Left lung (tissue), 10 donors: ENCODE results near the gene KIF3C. TPM values are rescaled to one million over a fixed set of nuclear protein-coding genes. Genes with fewer than 3 reads are reported as not detected.

ENCODE experiments used
- ATAC-seq: fragments of 200-7000 bp; cut with Tn5 transposase; one replicate; pipeline ENCODE4 v1.9.1; 2020; ENCODE audit warnings: moderate library complexity
- DNase-seq, 4 donors: peaks; one replicate each; pipeline ENCODE4 v3.0.0-alpha.2; 2013 to 2020
- H3K27ac ChIP-seq, 2 donors: fragments of 200-600 bp; sonication (generic) in 1 of 2; one replicate each; pipeline versions ENCODE4 v1.5.0 to v1.8.0; 2020 to 2021
- H3K27me3 ChIP-seq, 2 donors: fragments of 200-600 bp; sonication (generic) in 1 of 2; one replicate each; pipeline versions ENCODE4 v1.5.0 to v1.8.0; 2020 to 2021
- H3K36me3 ChIP-seq, 2 donors: fragments of 200-600 bp; sonication (generic) in 1 of 2; one replicate each; pipeline versions ENCODE4 v1.5.0 to v1.8.0; 2020 to 2021
- H3K4me1 ChIP-seq, 2 donors: fragments of 200-600 bp; one replicate each; pipeline ENCODE4 v1.8.0; 2021
- H3K4me3 ChIP-seq, 2 donors: fragments of 200-600 bp; sonication (generic) in 1 of 2; one replicate each; pipeline versions ENCODE4 v1.5.0 to v1.8.0; 2020 to 2021; ENCODE audit warnings: mild to moderate bottlenecking in 1 of 2
- H3K9me3 ChIP-seq, 2 donors: fragments of 200-600 bp; sonication (generic) in 1 of 2; one replicate each; pipeline versions ENCODE4 v1.5.0 to v1.8.0; 2020 to 2021
- CTCF ChIP-seq, 2 donors: fragments of 200-600 bp; sonication (generic) in 1 of 2; IDR thresholded peaks; one replicate each; pipeline versions ENCODE4 v1.5.0 to v1.8.0; 2021; ENCODE audit warnings: antibody characterized with exemption in 2 of 2
- intact Hi-C, 2 donors: fragments of 100-400 bp; cut with DNase I; formaldehyde crosslinking; loops; one replicate each; pipeline versions ENCODE4 v1.11.2 to v1.14.2; 2022
- polyA plus RNA-seq, 6 donors: library from polyadenylated mRNA; unstranded; fragments of 120-200 nt; gene quantifications; one replicate each; pipeline ENCODE4 v1.2.1, GENCODE V29; 2013; ENCODE audit not compliant: insufficient read length in 6 of 6
- total RNA-seq, 2 donors: library from RNA; stranded (reverse); fragmentation: NEBNext Ultra II Directional; extraction: Animal tissue kit (Norgen Biotek cat#: 25700); gene quantifications; one replicate each; pipeline ENCODE4 v1.2.1, GENCODE V29; 2021
- donor health status: DM: no; HTN: yes; CAD: no.
- donor health status: DM: no; HTN: no; CAD: no.

KIF3C gene
- total and polyA plus RNA-seq, 8 donors = 5.4 to 23.1 (median 16.7) TPM

GRCh38 chr2:25938345-25938744 lies 44.0 kb downstream of the KIF3C start:
- H3K4me1 ChIP-seq = no peaks in the 10 kb centered on the region
- no peak for ATAC-seq
- H3K27me3 ChIP-seq = no peaks in the 10 kb centered on the region
- intact Hi-C loops = no loop called here
- no peaks in the 10 kb centered on the region for H3K36me3 ChIP-seq
- no peak overlapping the region for H3K27ac ChIP-seq
- no peak overlapping the region for H3K4me3 ChIP-seq
- TF ChIP-seq CTCF (IDR thresholded peaks at IDR 0.05) = no peak
- no peak for DNase-seq
- no peaks in the 10 kb centered on the region for H3K9me3 ChIP-seq

GRCh38 chr2:25936889-25937545 lies 45.3 kb downstream of the KIF3C start:
- Histone ChIP-seq H3K9me3 (no peaks in the 10 kb centered on the region), H3K27me3 (no peaks in the 10 kb centered on the region), H3K4me3 (no peak overlapping the region), H3K36me3 (no peaks in the 10 kb centered on the region), H3K27ac (no peak overlapping the region), H3K4me1 (no peaks in the 10 kb centered on the region)
- intact Hi-C loops = no loop called here
- no peak for TF ChIP-seq CTCF (IDR thresholded peaks at IDR 0.05)
- no peak for ATAC-seq
- DNase-seq = no peak

GRCh38 chr2:25933622-25934021 lies 48.7 kb downstream of the KIF3C start:
- H3K4me1 ChIP-seq = no peaks in the 10 kb centered on the region
- H3K36me3 ChIP-seq = peaks cover 0 to 8% of the 10 kb centered on the region in 2 donors
- no peaks in the 10 kb centered on the region for H3K9me3 ChIP-seq
- no peak overlapping the region for H3K4me3 ChIP-seq
- no peak overlapping the region for H3K27ac ChIP-seq
- DNase-seq = no peak
- no peak for TF ChIP-seq CTCF (IDR thresholded peaks at IDR 0.05)
- intact Hi-C loops = no loop called here
- no peak for ATAC-seq
- H3K27me3 ChIP-seq = no peaks in the 10 kb centered on the region

GRCh38 chr2:25929789-25930473 lies 52.4 kb downstream of the KIF3C start:
- intact Hi-C loops = no loop called here
- ATAC-seq (no peak), DNase-seq (no peak)
- Histone ChIP-seq H3K36me3 (peaks cover 0 to 12% of the 10 kb centered on the region in 2 donors), H3K27me3 (no peaks in the 10 kb centered on the region), H3K4me3 (no peak overlapping the region), H3K9me3 (no peaks in the 10 kb centered on the region), H3K27ac (no peak overlapping the region), H3K4me1 (no peaks in the 10 kb centered on the region)
- no peak for TF ChIP-seq CTCF (IDR thresholded peaks at IDR 0.05)

GRCh38 chr2:25928668-25929067 lies 53.6 kb downstream of the KIF3C start:
- no peak for DNase-seq
- Histone ChIP-seq H3K36me3 (peaks cover 0 to 12% of the 10 kb centered on the region in 2 donors), H3K4me3 (no peak overlapping the region), H3K9me3 (no peaks in the 10 kb centered on the region), H3K27ac (no peak overlapping the region), H3K4me1 (no peaks in the 10 kb centered on the region), H3K27me3 (no peaks in the 10 kb centered on the region)
- no peak for ATAC-seq
- TF ChIP-seq CTCF (IDR thresholded peaks at IDR 0.05) = no peak
- intact Hi-C loops = no loop called here
